DMS153 (cell line): Measurements from ENCODE around the gene DAPK3.
"Not testable (repeated sequence)": the region's sequence is repeated elsewhere in the genome, so short reads cannot be mapped to it uniquely, and the experiment has no call there.

Experiments used
- DNase-seq: peaks from one replicate; lab custom pipeline; 2025; lab: John Stamatoyannopoulos, UW

The DAPK3 gene

DNA sequence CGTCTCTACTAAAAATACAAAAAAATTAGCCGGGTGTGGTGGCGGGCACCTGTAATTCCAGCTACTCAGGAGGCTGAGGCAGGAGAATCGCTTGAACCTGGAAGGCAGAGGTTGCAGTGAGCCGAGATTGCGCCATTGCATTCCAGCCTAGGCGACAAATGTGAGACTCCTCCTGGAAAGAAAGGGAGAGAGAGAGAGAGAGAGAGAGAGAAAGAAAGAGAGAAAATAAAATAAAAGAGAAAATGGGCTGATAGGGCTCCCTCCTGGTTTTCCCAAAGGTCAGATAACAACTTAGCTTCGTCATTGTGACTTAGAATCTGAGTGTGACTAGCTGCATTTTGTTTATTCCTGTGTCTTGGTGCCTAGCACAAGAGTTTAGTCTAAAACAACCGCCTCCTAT, 34.5 kb upstream of the DAPK3 start:
- DNase-seq, result not testable (repeated sequence)

- DNase-seq, result not testable (repeated sequence)
Observed at GRCh38 chr19:4000798-4001197, 29.9 kb upstream of the DAPK3 start.

DNA sequence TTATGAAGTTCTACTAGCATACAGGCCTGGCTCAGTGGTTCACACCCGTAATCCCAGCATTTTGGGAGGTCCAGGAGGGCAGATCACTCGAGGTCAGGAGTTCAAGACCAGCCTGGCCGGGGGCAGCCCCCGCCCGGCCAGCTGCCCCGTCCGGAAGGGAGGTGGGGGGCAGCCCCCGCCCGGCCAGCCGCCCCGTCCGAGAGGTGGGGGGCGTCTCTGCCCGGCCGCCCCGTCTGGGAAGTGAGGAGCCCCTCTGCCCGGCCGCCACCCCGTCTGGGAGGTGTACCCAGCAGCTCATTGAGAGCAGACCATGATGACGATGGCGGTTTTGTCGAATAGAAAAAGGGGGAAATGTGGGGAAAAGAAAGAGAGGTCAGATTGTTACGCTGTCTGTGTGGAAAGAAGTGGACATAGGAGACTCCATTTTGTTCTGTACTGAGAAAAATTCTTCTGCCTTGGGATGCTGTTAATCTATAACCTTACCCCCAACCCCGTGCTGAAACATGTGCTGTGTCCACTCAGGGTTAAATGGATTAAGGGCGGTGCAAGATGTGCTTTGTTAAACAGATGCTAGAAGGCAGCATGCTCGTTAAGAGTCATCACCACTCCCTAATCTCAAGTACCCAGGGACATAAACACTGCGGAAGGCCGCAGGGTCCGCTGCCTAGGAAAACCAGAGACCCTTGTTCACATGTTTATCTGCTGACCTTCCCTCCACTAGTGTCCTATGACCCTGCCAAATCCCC, 27.9 kb upstream of the DAPK3 start:
- DNase-seq, result not testable (repeated sequence)

DNA sequence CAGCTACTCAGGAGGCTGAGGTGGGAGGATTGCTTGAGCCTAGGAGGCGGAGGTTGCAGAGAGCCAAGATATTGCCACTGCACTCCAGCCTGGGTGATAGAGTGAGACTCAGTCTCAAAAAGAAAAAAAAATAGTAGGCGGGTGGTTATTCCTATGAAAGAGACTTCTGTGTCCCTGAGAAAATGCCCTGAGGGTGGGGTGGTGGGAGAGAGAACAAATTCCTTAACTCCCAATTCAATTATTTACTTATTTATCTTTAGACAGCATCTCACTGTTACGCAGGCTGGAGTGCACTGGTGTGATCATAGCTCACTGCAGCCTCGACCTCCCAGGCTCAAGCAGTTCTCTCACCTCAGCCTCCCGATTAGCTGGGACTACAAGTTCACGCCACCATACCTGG, 24.7 kb upstream of the DAPK3 start:
- DNase-seq, result no peak

DNA sequence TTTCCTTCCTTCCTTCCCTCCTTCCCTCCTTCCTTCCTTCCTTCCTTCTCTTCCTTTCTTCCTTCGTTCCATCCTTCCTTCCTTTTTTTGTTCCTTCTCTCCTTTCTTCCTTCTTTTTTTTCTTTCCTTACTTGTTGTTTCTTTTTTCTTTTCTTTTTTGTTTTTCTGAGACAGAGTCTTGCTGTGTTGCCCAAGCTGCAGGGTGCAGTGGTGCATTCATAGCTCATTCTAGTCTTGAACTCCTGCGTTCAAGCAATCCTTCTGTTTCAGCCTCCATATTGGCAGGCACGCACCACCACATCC, 19.9 kb upstream of the DAPK3 start:
- no peak for DNase-seq

GRCh38 chr19:3987619-3988371, 16.9 kb upstream of the DAPK3 start:
- DNase-seq, result peak; percentile 80

GRCh38 chr19:3986260-3987041, 15.6 kb upstream of the DAPK3 start:
- peak; percentile 86 for DNase-seq

- peak; percentile 41 for DNase-seq
Observed at GRCh38 chr19:3985643-3986259, 14.9 kb upstream of the DAPK3 start.

DNA sequence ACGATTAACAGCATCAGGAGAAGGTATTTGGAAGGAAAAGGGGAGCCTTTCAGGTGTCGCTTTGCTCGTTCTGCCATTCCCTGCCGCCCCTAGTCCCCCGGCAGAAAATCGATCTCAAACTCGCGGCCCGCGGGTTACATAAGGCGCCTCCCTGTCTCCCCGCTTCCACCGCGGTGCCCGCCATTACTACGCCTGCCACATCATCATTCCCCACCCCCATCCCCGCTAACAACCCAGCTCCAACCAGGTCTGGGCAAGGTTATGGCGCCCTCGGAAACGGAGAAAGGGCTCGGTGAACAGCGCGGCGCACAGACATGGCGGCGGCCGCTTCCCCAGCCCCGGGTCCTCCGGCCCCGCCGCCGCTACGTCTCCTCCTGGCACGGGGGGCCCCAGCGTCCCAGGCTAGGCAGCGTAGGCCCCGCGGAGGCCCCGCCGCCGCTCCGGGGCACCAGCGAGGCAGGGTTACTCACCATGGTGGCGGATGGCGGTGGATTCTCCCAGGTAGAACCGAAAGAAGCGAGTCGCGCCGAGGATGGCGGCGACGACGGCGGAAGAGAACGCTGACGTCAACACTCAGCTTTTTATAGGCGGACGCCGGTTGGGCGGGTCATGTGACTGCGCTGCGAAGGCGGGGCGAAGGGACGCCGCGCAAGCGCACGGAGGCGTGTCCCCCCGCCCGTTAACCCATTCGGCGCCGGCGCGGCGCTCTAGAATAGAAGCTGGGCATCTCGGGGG, 14.2 kb upstream of the DAPK3 start, which contains the start of gene EEF2:
EEF2 (minus strand) TSS at position 556 of the 735 bp plus-strand sequence; CDS start at position 473, 83 bp downstream.
- peak; percentile 68 for DNase-seq

DNA sequence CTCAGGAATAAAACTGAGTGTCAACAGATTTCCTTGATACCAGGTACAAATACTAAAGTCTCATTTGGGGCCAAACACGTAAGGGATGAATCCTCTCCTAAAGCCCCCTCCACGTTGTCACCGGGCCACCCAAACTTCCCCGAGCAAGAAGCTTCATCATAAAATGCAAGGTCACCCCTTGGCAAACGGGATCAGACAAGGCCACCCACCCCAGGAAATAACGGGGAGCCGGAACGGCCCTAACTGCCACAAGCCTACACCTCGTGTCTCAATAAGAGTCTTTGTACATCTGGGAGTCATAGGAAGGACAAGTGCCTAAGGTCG, 13.6 kb upstream of the DAPK3 start:
- DNase-seq, result no peak

DNA sequence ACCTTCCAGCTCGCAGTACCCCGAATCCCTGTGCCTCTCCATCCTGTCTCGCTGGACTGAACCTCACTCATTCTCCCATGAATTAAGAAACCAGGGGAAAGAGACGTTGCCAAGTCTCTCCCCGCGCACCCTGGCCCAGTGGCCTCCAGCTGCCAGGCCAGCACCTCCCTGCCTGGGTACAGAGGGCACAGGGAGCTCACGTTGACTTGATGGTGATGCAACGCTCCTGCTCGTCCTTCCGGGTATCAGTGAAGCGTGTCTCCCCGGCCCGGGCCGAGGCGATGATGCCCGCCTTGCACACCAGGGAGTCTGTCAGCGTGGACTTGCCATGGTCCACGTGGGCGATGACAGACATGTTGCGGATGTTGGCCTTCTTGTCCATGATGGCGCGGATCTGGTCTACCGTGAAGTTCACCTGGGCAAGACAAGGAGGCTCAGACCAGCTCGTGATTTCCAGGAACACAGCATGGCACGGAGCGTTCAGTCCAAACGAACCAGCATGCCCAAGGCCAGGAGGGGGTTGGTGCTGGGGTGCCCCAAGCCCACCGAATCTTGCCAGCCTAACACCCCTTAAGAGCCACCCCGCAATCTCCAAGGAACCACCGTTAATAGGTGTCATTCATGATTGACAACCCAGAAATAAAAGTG, 13.2 kb upstream of the DAPK3 start:
- no peak for DNase-seq

GRCh38 chr19:3983542-3983914, 12.6 kb upstream of the DAPK3 start:
- DNase-seq, result no peak

DNA sequence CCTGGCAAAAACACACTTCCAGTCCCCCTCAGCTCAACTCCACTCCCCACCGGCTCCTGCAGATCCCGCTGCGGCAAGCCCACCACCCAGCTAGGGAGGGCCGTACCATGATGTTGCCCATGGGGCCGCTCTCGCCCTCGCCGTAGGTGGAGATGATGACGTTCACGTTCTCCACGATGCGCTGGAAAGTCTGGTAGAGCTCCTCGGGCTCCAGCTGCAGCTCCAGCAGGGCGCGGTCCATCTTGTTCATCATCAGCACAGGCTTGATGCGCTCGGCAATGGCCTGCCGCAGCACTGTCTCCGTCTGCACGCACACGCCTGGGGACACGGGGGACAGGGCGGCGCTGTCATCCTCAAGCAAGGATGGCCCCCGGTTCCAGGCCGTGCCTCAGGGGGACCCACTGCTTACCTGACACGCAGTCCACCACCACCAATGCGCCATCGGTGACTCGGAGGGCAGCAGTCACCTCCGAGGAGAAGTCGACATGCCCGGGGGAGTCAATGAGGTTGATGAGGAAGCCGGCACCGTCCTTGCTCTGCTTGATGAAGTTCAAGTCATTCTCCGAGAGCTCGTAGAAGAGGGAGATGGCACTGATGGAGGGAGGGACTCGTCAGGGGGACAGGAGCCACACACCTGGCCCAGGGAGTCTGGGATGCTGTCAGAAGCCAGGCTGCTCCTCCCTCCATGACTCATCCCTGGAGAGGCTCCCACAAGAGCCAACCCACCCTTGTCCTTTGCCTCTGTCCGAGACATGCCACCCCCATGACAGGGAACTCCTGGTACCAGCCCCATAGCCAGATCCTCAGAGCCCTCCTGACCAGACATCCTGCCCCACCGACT, 12.0 kb upstream of the DAPK3 start:
- no peak for DNase-seq

GRCh38 chr19:3981736-3982681, 11.1 kb upstream of the DAPK3 start:
- no peak for DNase-seq

GRCh38 chr19:3981373-3981735, 10.5 kb upstream of the DAPK3 start:
- no peak for DNase-seq

DNA sequence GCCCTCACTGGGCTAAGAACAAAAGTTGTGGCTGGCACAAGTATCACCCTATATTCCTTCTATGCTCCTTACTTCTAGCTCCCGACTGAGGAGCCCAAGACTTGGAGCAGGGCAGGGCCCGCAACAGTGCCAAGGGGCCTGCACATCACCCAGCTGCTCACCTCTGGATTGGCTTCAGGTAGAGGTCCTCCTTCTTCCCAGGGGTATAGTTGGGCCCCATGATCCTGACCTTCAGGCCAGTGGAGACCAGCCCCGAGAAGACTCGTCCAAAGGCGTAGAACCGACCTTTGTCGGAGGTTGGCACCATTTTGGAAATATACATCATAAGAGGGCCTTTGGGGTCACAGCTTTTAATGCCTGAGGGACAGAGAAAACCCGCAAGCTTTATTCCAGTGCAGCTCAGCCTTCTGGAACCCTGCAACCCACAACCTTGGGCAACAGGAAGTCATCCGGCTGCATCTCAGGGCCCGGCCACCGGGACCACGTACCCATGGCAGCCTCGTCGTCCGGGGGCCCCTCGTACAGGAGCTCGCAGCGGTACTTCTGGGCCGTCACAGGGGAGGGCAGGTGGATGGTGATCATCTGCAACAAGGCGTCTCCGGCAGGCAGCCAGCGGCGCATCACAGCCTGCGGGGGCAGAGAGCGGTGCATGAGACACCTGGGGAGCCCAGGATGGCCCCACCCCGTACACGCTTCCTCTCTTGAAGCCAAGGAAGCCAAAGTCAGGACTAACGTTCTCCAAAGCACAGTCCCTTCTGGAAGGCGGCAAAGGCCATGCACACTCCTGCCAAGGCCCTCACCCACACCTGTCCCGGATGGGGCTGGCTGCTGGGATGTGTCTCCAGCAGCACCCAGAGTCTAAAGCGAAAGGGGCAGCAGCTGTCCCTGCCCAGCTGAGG, 9.7 kb upstream of the DAPK3 start:
- no peak for DNase-seq

DNA sequence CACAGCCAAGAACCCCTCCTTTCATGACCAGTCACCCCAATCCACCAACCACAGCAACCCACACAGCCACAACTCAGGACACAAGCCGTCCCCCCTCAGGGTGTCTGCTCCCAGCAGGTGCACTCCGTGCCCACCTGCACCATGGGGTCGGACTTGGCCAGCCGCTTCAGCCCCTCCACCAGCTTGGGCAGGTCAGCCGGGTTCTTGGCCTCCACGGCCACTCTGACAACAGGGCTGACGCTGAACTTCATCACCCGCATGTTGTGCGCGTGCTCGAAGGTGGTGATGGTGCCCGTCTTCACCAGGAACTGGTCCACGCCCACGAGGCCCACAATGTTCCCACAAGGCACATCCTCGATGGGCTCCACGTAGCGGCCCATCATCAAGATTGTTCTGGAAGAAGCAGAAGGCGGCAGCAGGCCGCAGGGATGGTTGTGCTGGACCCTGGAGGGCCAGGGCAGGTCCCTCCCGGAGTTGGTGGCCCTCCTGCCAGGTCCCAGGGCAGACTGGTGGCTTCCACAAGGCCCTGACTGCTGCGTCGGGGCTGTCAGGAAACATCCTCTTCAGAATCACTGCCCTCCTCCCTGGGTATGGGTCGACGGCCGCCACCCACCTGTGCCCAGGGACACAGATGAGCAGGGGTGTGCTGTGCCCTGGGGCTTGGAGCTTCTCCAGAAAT, 8.9 kb upstream of the DAPK3 start:
- no peak for DNase-seq

DNA sequence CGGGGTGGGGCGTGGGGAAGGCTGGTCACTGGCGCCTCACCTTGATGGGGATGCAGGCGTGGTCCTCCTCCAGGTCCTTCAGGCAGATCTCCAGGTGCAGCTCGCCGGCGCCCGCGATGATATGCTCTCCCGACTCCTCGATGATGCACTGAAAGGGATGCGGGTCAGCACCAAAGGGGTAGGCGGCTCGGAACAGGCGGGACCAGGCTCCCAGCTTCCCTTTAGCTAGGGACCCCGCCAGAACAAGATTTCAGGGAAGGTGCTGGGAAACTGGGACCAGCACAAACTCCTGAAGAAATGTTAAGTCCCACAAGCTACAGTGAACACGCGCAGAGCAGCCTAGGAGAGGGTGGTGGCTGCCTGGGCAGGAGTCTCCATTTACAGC, 8.4 kb upstream of the DAPK3 start:
- DNase-seq, result no peak
